OCI-LY3 (cell line): ENCODE measurements around the gene ANKS6.

Experiments used
- EZH2phosphoT487 ChIP-seq: fragments of 200-600 bp; shearing (Covaris generic); IDR thresholded peaks from 2 replicates; pipeline ENCODE4 v1.6.1; 2018; ENCODE audit warnings: antibody characterized with exemption, mixed run types, low read depth
- TF ChIP-seq, protein P1 (sequence below): fragments of 200-600, 300-600 bp; sonication (generic); IDR thresholded peaks from 2 replicates; pipeline ENCODE4 v1.5.1; 2014; ENCODE audit warnings: antibody characterized with exemption, low read length, low read depth

DNA sequence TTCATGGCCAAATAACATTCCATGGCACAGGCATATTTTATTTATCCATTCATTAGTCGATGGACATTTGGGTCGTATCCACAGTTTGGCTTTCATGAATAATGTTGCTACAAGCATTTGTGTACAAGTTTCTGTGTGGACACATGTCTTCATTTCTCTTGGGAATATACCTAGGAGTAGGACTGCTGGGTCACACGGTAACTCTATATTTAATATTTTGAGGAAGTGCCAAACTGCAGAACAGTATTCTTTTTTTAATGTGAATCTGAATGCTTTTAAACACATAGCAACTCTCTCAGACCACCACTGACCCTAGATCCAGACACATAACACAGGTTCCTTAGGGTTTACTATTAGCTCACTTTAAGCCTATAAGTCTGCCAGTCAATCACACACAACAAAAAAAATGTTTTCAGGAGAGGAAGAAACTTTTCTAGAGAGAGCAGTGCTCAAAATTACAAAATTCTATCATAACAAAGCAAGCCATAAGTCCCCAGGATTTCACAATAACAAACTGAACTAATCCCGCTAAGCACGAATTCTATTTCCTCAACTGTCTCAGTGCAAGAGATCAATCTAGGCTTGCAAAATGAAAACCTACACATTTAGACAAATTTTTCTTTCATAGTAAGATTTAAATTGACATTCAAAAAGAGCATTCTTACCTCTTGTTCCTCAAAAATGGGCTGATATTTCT is 45.8 kb downstream of the ANKS6 start:
- TF ChIP-seq, protein P1, sequence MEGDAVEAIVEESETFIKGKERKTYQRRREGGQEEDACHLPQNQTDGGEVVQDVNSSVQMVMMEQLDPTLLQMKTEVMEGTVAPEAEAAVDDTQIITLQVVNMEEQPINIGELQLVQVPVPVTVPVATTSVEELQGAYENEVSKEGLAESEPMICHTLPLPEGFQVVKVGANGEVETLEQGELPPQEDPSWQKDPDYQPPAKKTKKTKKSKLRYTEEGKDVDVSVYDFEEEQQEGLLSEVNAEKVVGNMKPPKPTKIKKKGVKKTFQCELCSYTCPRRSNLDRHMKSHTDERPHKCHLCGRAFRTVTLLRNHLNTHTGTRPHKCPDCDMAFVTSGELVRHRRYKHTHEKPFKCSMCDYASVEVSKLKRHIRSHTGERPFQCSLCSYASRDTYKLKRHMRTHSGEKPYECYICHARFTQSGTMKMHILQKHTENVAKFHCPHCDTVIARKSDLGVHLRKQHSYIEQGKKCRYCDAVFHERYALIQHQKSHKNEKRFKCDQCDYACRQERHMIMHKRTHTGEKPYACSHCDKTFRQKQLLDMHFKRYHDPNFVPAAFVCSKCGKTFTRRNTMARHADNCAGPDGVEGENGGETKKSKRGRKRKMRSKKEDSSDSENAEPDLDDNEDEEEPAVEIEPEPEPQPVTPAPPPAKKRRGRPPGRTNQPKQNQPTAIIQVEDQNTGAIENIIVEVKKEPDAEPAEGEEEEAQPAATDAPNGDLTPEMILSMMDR = no peak
- no peak for TF ChIP-seq EZH2phosphoT487
